NK-92 (cell line): Measurements from ENCODE around the gene HES5.
"Not testable (repeated sequence)": the region's sequence is repeated elsewhere in the genome, so short reads cannot be mapped to it uniquely, and the experiment has no call there.

Source experiments
- DNase-seq: peaks from one replicate; lab custom pipeline; 2025; ENCODE audit not compliant: unreplicated experiment; lab: John Stamatoyannopoulos, UW

HES5 gene

GRCh38 chr1:2561446-2561845 is 31.4 kb upstream of the HES5 start:
- no peak for DNase-seq

DNA sequence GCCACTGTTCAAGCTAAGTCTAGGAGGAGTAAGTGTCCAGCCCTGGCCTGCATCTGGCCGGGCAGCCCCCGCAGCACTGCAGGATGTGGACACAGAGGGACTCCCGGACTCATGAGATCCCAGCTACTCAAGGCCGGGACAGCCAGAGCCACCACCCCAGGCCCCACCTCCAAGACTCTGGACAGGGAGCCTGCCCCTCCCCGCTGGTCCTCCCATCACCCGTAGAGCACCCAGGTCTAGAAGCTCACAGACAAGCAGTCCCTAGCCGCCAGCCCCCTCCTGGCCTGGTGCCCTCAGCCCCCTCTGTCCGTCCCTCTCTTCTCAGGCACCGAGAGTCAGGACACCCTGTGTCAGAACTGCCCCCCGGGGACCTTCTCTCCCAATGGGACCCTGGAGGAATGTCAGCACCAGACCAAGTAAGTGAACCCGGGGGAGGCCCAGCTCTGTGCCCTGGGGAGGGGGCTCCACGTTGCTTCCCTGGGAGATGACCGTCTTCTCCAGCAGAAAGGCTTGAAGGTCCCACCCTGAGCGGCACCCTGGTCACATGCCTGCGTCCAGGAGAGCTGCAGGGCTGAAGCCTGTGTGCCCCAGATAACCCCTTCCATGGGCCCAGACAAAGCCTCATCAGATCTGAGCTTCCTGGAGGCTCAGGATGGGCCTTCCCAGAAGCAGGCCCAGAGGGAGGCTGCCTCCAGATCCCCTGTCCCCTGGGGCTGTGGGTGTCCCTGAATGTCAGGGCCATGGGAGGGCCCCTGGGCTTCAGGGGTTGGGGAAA is 30.4 kb upstream of the HES5 start:
- no peak for DNase-seq

- DNase-seq: no peak
Measured at GRCh38 chr1:2559509-2560298, 29.6 kb upstream of the HES5 start.

- DNase-seq: no peak
Measured at GRCh38 chr1:2558861-2559260, 28.8 kb upstream of the HES5 start.

GRCh38 chr1:2558420-2558819 is 28.4 kb upstream of the HES5 start:
- DNase-seq: no peak

DNA sequence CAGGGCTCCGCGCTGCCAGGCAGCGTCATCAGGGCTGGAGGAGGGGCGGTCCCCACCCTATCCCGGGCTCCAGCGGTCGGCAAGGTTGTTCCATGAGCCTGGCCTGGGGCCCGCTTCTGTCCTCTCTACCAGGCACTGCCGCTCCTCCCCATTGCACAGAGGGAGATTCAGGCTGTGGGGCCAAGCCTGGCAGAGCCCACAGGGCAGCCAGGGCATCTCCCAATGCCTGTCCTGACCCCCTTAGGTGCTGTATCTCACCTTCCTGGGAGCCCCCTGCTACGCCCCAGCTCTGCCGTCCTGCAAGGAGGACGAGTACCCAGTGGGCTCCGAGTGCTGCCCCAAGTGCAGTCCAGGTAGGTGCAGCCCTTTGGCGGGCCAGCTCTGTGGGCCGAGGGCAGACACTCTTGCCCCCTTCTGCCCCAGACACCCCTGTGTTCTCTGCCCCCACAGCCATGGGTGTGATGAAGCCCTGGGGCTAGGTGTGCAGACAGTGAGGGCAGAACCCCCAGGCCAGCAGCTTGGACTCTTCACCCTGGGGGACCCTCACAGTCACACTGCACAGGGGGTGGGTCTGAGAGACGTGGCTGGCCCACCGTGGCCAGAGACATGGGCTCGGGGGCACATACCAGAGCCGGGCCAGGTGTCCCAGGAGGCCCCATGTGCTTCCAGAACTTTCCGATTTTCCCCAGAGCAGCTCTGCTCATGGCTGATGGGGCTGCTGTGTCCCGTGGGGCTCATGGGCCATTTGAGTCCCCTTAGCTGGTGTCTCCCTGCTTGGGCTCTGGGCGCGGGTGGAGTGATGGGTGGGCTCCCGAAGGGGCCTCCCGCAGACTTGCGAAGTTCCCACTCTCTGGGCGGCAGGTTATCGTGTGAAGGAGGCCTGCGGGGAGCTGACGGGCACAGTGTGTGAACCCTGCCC is 27.7 kb upstream of the HES5 start:
- no peak for DNase-seq

DNA sequence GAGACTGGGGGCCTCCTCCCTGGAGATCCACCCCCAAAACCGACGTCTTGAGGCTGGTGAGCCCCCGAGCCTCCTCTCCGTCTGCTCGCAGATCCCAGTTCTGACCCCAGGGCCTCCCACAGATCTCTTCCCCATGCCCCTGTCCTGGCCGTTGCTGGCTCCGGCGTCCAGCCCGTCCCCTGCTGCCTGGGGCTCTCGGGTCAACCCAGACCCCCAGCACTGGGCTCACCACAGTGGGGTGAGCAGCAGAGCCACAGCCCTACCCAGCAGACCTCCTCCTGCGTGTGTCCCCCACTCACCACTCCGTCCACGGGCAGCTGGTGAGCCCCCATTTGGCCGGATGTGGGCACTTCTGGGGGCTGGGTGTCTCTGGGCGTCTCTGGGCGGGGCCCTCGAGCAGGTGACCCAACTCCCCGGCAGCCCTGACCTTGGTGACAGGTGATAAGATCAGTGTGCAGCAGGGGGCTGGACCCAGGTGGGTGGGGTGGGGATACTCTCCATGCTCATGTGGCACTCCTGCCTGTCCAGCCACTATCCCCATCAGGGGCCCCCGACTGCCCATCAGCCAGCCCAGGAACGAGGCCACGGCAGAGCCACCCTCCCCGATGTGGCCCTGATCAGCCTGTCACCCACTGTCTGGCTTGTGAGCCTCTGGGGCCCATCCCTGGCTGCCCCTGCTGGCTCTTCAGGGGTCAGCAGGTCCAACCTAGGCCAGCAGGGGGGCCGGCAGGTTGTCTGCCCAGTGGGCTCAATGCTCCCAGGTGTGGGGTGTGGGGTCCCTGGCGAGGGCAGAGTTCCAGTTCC is 26.8 kb upstream of the HES5 start:
- no peak for DNase-seq

GRCh38 chr1:2556277-2556677 is 26.2 kb upstream of the HES5 start, which contains the start of gene TNFRSF14:
Gene TNFRSF14 (plus strand): TSS chr1:2556371. CDS start chr1:2556665, 294 bp downstream.
- no peak for DNase-seq

- DNase-seq: no peak
Measured at GRCh38 chr1:2555634-2556276, 25.7 kb upstream of the HES5 start.

- no peak for DNase-seq
Measured at GRCh38 chr1:2554621-2555387, 24.7 kb upstream of the HES5 start.

- no peak for DNase-seq
Measured at GRCh38 chr1:2553871-2554620, 24.0 kb upstream of the HES5 start.

GRCh38 chr1:2553076-2553475 is 23.0 kb upstream of the HES5 start:
- DNase-seq: not testable (repeated sequence)

DNA sequence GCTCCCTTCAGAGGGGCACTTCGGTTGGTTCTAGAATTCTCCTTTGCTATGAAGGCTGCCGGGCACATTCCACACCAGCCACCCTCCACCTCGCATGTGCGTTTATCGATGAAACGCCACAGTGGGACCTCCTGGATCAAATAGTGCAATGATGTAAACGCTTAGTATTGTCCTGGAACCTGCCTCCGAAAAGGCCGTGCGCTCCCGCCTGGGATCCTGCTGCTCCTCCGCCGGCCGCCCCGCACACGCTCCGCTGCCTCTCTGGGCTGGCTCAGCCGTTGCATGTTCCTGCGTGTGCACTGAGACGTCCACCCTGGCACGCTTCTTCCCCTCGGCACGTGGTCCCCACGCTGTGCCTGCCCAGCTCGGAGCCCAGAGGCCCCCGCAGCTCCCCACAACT is 22.1 kb upstream of the HES5 start:
- no peak for DNase-seq

DNA sequence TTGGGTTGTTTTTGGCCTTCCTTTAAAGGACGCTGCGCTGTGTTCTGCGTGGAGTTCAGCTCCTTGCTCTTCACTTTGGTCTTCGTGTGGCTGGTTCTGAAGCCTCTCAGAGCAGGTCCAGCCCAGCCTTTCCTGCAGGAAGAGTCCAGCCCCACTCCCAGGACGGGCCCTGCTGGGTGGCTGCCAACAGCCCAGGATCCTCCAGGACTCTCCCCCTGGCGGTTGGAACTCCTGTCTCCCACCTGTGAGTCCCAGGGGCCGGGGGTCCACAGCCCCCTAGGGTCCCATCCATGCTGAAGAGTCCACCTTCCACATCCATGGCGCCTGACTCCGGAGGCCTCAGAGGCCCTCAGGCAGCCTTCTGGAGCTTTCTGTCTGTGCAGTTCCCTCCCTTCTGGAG is 21.5 kb upstream of the HES5 start:
- not testable (repeated sequence) for DNase-seq

DNA sequence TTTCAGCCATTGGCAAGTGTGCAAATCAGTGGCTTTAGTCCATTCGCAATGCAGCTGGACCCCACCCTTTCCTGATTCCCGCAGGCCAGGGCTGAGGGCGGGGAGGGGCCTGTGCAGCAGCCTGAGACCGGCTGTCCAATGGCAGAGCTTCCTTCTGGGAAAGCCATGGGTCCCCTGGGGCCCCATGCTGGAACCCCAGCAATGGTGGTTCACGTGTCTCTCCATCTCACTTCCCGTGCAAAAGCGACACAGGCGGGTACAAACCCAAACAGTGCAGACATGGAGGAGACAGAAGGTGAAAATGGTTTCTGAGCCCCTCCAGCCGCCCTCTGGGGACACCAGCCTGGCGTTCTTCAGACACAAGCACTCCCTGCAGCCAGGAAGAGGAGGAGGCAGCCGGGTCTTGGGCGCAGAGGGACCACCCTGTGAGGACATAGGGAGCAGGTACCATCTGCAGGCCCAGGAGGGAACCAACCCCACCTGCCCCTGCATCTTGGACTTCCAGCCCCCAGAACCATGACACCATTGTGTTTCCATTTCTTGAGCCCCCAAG is 20.3 kb upstream of the HES5 start:
- not testable (repeated sequence) for DNase-seq

DNA sequence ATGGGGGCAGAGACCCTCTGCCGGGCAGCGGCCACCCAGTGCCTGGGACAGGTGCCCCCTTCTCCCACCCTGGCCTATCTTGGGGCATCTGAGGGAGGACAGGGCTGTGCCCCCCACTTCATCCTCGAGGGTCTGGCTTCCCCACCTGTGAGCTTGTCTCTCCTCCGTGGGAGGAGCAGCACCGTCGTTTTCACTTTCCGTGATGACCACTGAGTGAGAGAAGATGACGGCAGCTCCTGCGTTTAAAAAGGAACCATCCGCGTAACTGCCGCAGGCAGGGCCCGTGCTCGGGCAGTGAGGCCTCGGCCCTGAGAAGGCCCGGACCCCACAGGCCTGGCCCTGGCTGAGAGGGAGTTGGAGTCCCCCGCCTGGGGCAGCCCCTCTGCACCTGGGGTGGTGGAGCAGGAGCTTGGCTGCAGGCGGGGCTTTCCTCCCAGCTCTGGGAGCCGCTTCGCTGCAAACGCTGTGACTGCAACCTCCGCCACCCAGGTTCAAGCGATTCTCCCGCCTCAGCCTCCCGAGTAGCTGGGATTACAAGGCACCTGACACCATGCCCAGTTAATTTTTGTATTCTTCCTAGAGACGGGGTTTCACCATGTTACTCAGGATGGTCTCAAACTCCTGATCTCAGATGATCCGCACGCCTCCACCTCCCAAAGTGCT is 19.4 kb upstream of the HES5 start:
- not testable (repeated sequence) for DNase-seq

DNA sequence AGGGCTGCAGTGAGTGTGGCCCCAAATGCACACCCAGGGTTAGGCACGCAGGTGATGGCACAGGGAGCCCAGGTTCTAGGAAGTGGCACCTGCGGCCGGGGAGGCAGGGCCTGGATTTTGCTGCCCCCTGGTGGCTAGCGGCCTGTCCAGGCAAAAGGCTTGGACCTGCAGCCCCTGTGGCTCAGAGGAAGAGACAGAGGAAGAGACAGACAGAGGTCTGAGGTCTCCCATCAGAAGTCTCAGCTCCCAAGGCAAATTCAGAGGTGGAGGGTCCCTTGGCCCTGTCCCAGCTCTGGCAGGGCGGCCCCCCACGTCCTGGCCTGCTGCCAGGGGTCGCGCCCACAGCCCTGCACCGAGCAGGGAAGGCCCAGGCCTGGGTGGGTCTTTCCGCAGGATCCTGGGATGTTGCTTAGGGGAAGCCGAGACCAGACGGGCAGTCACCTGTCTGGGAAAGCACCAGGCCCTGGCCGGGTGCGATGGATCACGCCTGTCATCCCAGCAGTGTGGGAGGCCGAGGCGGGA is 18.1 kb upstream of the HES5 start:
- no peak for DNase-seq
